ENCODE results near the gene AHCYL2.
A peak's percentile ranks its signal among the peaks of the same experiment; 100 is the strongest.
"Not testable (repeated sequence)": the region's sequence is repeated elsewhere in the genome, so short reads cannot be mapped to it uniquely, and the experiment has no call there.

The AHCYL2 gene

DNA sequence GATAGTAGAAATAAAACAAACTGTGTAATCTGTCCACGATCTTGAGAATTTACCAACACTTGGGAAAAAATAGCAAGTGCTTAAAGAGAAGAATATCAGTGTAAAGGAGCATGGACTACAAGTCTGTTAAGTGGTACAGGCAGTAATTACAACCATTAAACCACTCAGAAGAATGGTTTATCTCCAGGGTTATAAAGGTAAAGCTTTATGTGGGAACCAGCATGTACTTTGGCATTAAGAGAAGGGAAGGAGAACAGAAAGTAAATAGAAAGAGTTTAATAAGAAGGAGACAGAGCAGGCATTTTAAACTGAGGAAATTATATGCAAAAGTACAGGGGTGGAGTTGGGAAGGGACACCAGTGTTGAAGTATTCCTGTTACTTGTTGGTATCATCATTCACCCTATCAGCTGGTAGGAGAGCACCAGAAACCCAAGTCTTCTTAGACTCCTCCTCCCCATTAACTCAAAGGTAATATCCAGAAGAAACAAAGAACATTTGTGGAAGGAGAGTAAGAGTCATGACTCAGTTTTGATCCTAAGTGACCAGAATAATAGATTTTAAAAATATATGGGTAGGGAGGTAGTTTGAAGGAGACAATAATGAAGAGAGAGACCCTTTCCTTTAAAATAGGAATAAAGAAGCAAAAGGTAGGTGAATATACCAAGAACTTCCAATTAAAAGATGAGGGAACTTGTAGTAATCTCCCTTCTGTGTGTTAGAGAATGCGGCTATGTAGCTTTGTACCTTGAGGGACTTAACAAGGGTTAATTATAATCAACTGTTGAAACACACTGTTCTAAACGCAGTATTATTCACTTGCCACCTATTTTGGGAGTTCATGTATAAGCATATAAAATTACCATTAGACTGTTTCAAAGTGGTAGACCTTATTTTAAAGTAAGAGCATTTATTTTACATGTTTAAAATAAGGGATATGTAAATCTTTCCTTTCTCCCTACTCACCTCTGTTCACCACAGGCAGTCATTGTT lies 117.3 kb downstream of the AHCYL2 start:
- Histone ChIP-seq H3K27ac (ENCODE audit: low read depth, low read length) (no peak overlapping the region), H3K9ac (ENCODE audit: low read depth in 1 of 2, low read length in 2 of 2) (no peak overlapping the region)

DNA sequence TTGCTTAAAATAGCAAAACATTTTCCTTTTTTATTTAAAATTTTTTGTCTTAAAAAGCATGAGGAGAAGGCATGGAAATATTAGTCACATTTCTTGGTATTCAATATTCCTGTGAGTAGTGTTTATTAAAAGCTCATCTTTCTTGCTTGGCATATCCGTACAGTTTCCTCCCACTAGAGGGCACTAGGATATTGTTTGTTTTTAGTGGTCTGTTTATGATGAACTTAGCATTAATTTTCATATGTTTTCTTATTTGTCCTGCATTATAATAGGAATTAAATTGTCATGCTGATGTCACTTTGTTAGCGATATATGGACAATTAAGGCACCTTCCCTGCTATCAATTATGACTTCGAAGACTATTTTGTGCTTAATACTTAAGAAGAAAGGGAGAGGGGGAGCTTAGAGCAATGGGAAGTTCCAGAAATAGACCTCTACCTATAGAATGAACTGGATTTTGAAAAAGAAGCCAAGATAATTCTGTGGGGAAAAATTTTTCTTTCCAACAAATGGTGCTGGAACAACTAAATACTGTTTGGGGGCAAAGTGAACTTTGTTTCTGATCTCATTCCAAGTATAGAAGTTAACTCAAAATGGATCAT lies 118.4 kb downstream of the AHCYL2 start:
- H3K27me3 ChIP-seq (ENCODE audit: control insufficient read depth in 1 of 2, insufficient read depth in 2 of 2, low read length in 2 of 2), result no peaks in the 10 kb centered on the region
- no peaks in the 10 kb centered on the region for H3K36me3 ChIP-seq (ENCODE audit: control insufficient read depth in 1 of 2, insufficient read depth in 2 of 2, low read length in 2 of 2)
- H3K27ac ChIP-seq (ENCODE audit: low read depth, low read length), result no peak overlapping the region
- H3K4me1 ChIP-seq (ENCODE audit: control insufficient read depth in 1 of 2, insufficient read depth in 2 of 2, low read length in 2 of 2), result peaks cover 8 to 29% of the 10 kb centered on the region in 2 donors
- H3K9me3 ChIP-seq (ENCODE audit: control insufficient read depth in 1 of 2, low read length in 2 of 2), result no peaks in the 10 kb centered on the region
- no peak overlapping the region for H3K9ac ChIP-seq (ENCODE audit: low read depth in 1 of 2, low read length in 2 of 2)
- no peak overlapping the region for H3K4me3 ChIP-seq (ENCODE audit: low read depth in 1 of 2, low read length in 2 of 2)

More for the DNA sequence above, 117.3 kb downstream of the AHCYL2 start:
- no peaks in the 10 kb centered on the region for H3K27me3 ChIP-seq (ENCODE audit: control insufficient read depth in 1 of 2, insufficient read depth in 2 of 2, low read length in 2 of 2)
- no peaks in the 10 kb centered on the region for H3K36me3 ChIP-seq (ENCODE audit: control insufficient read depth in 1 of 2, insufficient read depth in 2 of 2, low read length in 2 of 2)
- H3K4me1 ChIP-seq (ENCODE audit: control insufficient read depth in 1 of 2, insufficient read depth in 2 of 2, low read length in 2 of 2), result peaks cover 8 to 27% of the 10 kb centered on the region in 2 donors
- H3K9me3 ChIP-seq (ENCODE audit: control insufficient read depth in 1 of 2, low read length in 2 of 2), result no peaks in the 10 kb centered on the region
- H3K4me3 ChIP-seq (ENCODE audit: low read depth in 1 of 2, low read length in 2 of 2), result peak overlapping the region in 1 of 2 donors; percentile 33

DNA sequence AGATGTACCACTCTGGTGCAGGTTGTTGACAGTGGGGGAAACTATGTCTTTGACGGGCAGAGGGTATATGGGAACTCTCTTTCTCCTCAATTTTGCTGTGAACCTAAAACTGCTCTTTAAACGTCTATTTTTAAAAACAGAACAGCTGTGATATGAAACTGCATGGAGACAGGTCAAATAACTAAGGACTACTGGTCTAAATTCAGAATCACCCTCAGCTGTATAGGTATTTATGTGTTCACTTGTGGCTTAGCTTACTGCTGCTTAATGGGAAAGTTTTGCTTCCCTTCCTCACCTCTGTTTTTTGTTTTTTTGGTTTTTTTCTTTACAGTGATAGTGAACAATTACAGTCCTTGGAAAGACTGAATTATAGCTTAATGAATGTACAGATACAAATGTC lies 122.5 kb downstream of the AHCYL2 start:
- Histone ChIP-seq H3K9ac (ENCODE audit: low read depth in 1 of 2, low read length in 2 of 2) (no peak overlapping the region), H3K4me3 (ENCODE audit: low read depth in 1 of 2, low read length in 2 of 2) (no peak overlapping the region), H3K4me1 (ENCODE audit: control insufficient read depth in 1 of 2, insufficient read depth in 2 of 2, low read length in 2 of 2) (peaks cover 0 to 29% of the 10 kb centered on the region in 2 donors)

DNA sequence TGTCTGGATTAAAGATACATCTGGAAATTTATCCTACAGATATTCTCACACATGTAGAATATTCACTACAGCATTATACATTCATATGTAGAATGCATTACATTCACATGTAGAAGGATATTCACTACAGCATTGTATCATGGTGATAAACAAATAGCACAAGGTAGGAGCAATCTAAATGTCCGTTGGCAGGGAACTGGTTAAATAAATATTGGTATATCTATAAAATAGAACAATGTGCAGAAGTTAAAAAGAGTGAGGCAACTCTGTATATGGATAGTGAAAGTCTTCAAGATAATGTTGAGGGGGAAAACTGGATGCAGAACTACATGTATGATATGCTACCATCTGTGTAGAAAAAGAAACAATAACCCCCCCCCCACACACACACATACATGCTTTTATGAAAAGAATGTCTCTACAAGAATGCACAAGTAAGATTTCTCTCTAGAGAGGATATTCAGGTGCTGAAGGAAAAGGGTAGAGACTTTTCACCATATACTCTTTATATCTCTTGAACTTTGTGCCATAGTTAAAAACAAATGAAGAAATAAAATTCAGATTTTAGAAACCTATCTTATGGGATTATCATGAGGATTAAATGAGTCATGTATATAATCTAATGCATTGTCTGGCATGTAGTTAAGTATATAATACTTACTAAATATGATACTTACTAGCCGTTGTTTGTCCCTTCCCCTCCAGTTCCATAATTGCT lies 123.4 kb downstream of the AHCYL2 start:
- no peaks in the 10 kb centered on the region for H3K9me3 ChIP-seq (ENCODE audit: control insufficient read depth in 1 of 2, low read length in 2 of 2)
- H3K27ac ChIP-seq (ENCODE audit: low read depth, low read length), result no peak overlapping the region
- H3K9ac ChIP-seq (ENCODE audit: low read depth in 1 of 2, low read length in 2 of 2), result no peak overlapping the region
- no peaks in the 10 kb centered on the region for H3K36me3 ChIP-seq (ENCODE audit: control insufficient read depth in 1 of 2, insufficient read depth in 2 of 2, low read length in 2 of 2)
- peaks cover 0 to 21% of the 10 kb centered on the region in 2 donors for H3K4me1 ChIP-seq (ENCODE audit: control insufficient read depth in 1 of 2, insufficient read depth in 2 of 2, low read length in 2 of 2)
- no peaks in the 10 kb centered on the region for H3K27me3 ChIP-seq (ENCODE audit: control insufficient read depth in 1 of 2, insufficient read depth in 2 of 2, low read length in 2 of 2)
- H3K4me3 ChIP-seq (ENCODE audit: low read depth in 1 of 2, low read length in 2 of 2), result no peak overlapping the region

More for the DNA sequence above, 122.5 kb downstream of the AHCYL2 start:
- no peaks in the 10 kb centered on the region for H3K9me3 ChIP-seq (ENCODE audit: control insufficient read depth in 1 of 2, low read length in 2 of 2)
- H3K27ac ChIP-seq (ENCODE audit: low read depth, low read length), result no peak overlapping the region
- H3K27me3 ChIP-seq (ENCODE audit: control insufficient read depth in 1 of 2, insufficient read depth in 2 of 2, low read length in 2 of 2), result no peaks in the 10 kb centered on the region
- no peaks in the 10 kb centered on the region for H3K36me3 ChIP-seq (ENCODE audit: control insufficient read depth in 1 of 2, insufficient read depth in 2 of 2, low read length in 2 of 2)

DNA sequence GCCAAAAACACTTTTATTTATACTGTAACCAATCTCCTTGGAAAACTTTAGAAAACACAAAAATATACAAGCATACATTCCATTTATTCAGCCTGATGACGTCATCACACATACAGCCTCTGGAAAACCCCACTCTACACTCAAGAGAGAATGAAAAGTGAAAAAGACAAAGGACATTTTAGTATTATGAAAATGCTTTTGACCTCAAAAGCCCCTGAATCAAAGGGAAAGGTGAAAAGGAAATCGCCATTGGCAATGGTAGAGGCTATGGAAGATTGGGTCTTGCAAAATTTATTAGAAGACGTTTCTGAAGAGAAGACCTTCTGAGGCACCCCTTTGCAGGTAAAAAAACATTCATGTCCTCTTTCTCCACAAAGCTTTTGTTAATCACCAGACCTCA lies 126.5 kb downstream of the AHCYL2 start:
- Histone ChIP-seq H3K4me1 (ENCODE audit: control insufficient read depth in 1 of 2, insufficient read depth in 2 of 2, low read length in 2 of 2) (peaks cover 0 to 27% of the 10 kb centered on the region in 2 donors), H3K9me3 (ENCODE audit: control insufficient read depth in 1 of 2, low read length in 2 of 2) (no peaks in the 10 kb centered on the region), H3K27me3 (ENCODE audit: control insufficient read depth in 1 of 2, insufficient read depth in 2 of 2, low read length in 2 of 2) (no peaks in the 10 kb centered on the region), H3K27ac (ENCODE audit: low read depth, low read length) (no peak overlapping the region), H3K9ac (ENCODE audit: low read depth in 1 of 2, low read length in 2 of 2) (no peak overlapping the region), H3K36me3 (ENCODE audit: control insufficient read depth in 1 of 2, insufficient read depth in 2 of 2, low read length in 2 of 2) (no peaks in the 10 kb centered on the region), H3K4me3 (ENCODE audit: low read depth in 1 of 2, low read length in 2 of 2) (no peak overlapping the region)

DNA sequence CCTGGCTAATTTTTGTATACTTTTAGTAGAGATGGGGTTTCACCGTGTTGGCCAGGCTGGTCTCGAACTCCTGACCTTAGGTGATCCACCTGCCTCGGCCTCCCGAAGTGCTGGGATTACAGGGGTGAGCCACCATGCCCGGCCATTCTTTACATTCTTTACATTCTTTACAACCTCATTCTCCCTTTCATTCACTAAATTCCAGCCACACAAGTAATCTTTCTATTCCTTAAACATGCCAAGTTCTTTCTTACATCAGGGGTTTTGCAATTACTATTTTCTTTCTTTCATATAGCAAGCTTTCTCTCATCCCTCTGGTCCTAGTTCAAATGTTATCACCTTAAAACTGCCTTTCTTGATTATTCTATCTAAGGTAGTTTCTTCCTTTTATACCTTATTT lies 128.3 kb downstream of the AHCYL2 start:
- H3K9me3 ChIP-seq (ENCODE audit: control insufficient read depth in 1 of 2, low read length in 2 of 2); H3K36me3 ChIP-seq (ENCODE audit: control insufficient read depth in 1 of 2, insufficient read depth in 2 of 2, low read length in 2 of 2); H3K27me3 ChIP-seq (ENCODE audit: control insufficient read depth in 1 of 2, insufficient read depth in 2 of 2, low read length in 2 of 2); H3K9ac ChIP-seq (ENCODE audit: low read depth in 1 of 2, low read length in 2 of 2); H3K4me3 ChIP-seq (ENCODE audit: low read depth in 1 of 2, low read length in 2 of 2); H3K27ac ChIP-seq (ENCODE audit: low read depth, low read length): not testable (repeated sequence)
- peaks cover 0 to 26% of the 10 kb centered on the region in 2 donors for H3K4me1 ChIP-seq (ENCODE audit: control insufficient read depth in 1 of 2, insufficient read depth in 2 of 2, low read length in 2 of 2)

DNA sequence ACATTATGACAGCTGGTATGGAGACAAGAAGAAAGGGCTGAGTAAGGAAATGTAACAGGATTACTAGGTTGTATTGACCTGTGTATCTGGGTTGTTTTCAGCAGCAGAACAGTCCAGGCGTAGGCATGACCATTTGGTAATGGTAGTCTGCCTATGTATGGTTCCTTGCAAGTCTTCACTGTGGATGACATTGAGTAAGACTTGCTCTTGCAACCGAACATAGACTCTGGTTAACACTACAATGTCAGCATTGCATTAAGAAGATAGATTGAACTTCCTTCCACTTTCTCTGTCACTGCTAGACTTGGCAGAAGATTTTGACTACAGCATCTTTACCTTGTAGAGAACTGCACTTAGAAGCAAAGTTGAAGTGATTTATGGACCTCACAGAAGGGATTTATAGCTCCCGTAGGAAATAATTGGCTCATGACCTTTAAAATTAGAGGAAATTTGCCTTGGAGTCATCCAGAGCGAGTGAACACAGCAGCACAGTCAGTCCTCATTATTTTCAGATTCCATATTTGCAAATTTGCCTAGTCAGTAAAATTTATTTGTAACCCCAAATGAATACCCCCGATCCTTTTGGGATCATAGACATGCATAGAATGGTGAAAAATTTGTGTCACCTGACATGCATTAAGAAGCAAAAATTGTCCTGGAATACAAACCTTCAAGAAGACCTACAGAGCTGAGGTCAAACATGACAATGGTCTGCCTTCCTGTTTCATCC lies 129.8 kb downstream of the AHCYL2 start:
- H3K27ac ChIP-seq (ENCODE audit: low read depth, low read length), result no peak overlapping the region
- no peak overlapping the region for H3K9ac ChIP-seq (ENCODE audit: low read depth in 1 of 2, low read length in 2 of 2)
- H3K9me3 ChIP-seq (ENCODE audit: control insufficient read depth in 1 of 2, low read length in 2 of 2), result no peaks in the 10 kb centered on the region
- no peaks in the 10 kb centered on the region for H3K36me3 ChIP-seq (ENCODE audit: control insufficient read depth in 1 of 2, insufficient read depth in 2 of 2, low read length in 2 of 2)
- H3K27me3 ChIP-seq (ENCODE audit: control insufficient read depth in 1 of 2, insufficient read depth in 2 of 2, low read length in 2 of 2), result no peaks in the 10 kb centered on the region
- H3K4me1 ChIP-seq (ENCODE audit: control insufficient read depth in 1 of 2, insufficient read depth in 2 of 2, low read length in 2 of 2), result peaks cover 2 to 19% of the 10 kb centered on the region in 2 donors
- no peak overlapping the region for H3K4me3 ChIP-seq (ENCODE audit: low read depth in 1 of 2, low read length in 2 of 2)

DNA sequence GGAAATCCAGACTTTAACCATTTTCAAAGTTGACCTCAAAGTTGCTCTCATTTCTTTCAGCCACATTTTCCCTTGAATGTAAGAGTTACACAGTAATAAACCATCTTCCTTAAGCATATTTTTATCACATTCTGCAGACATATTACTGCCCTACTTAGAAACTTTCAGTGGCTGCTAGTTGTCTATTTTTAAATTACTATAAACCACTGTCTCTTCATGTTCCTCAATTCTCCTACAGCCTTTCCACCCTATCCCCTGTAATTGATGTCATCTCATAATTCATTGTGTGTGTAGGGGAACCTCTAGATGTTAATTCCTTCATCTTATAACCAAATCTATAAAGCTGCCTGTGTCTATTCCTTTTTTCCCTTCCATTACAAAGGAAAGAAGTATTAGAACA lies 131.3 kb downstream of the AHCYL2 start:
- no peak overlapping the region for H3K27ac ChIP-seq (ENCODE audit: low read depth, low read length)
- no peaks in the 10 kb centered on the region for H3K9me3 ChIP-seq (ENCODE audit: control insufficient read depth in 1 of 2, low read length in 2 of 2)
- H3K4me1 ChIP-seq (ENCODE audit: control insufficient read depth in 1 of 2, insufficient read depth in 2 of 2, low read length in 2 of 2), result peaks cover 9 to 24% of the 10 kb centered on the region in 2 donors
- H3K36me3 ChIP-seq (ENCODE audit: control insufficient read depth in 1 of 2, insufficient read depth in 2 of 2, low read length in 2 of 2), result no peaks in the 10 kb centered on the region
- H3K9ac ChIP-seq (ENCODE audit: low read depth in 1 of 2, low read length in 2 of 2), result no peak overlapping the region
- H3K27me3 ChIP-seq (ENCODE audit: control insufficient read depth in 1 of 2, insufficient read depth in 2 of 2, low read length in 2 of 2), result no peaks in the 10 kb centered on the region
- no peak overlapping the region for H3K4me3 ChIP-seq (ENCODE audit: low read depth in 1 of 2, low read length in 2 of 2)

DNA sequence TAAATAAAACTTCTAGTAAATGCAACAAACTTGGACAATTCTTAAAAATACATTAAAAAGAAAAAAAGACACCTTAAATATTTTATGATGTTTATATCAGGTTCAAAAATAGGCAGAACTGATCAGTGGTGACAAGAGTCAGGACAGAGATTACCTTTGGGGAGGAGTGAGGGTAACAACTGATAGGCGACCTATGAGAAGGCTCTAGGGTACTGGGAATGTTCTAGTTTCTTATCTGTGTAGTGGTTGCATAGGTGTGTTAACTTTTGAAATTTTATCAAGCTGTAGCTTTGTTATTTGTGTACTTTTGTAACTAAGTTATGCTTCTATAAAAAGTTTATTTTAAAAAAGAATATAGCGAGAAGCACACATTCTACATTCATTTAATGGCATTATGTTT lies 134.3 kb downstream of the AHCYL2 start:
- Histone ChIP-seq H3K27me3 (ENCODE audit: control insufficient read depth in 1 of 2, insufficient read depth in 2 of 2, low read length in 2 of 2) (no peaks in the 10 kb centered on the region), H3K9ac (ENCODE audit: low read depth in 1 of 2, low read length in 2 of 2) (no peak overlapping the region), H3K27ac (ENCODE audit: low read depth, low read length) (no peak overlapping the region), H3K4me1 (ENCODE audit: control insufficient read depth in 1 of 2, insufficient read depth in 2 of 2, low read length in 2 of 2) (peaks cover 9 to 26% of the 10 kb centered on the region in 2 donors), H3K36me3 (ENCODE audit: control insufficient read depth in 1 of 2, insufficient read depth in 2 of 2, low read length in 2 of 2) (no peaks in the 10 kb centered on the region), H3K4me3 (ENCODE audit: low read depth in 1 of 2, low read length in 2 of 2) (no peak overlapping the region), H3K9me3 (ENCODE audit: control insufficient read depth in 1 of 2, low read length in 2 of 2) (no peaks in the 10 kb centered on the region)

Measured in duodenal mucosa (tissue), 2 donors.